HEK293T (cell line): Measurements from ENCODE around the gene AGBL1.

Experiments used
- CTCF ChIA-PET: fragments of 350-600 bp; formaldehyde crosslinking; extraction: SDS; loops from one replicate; lab custom pipeline; 2021; ENCODE audit warnings: antibody characterized with exemption, inconsistent platforms; lab: Yijun Ruan, JAX
- POLR2A ChIA-PET: fragments of 350-600 bp; formaldehyde crosslinking; extraction: SDS; loops from one replicate; lab custom pipeline; 2020; ENCODE audit warnings: antibody characterized with exemption, inconsistent platforms; lab: Yijun Ruan, JAX
- DNase-seq: peaks from one replicate; pipeline ENCODE4 v3.0.0; 2012; ENCODE audit warnings: mixed read lengths; ENCODE audit errors: extremely low spot score
- ARNT ChIP-seq: fragments of 450-650 bp; IDR thresholded peaks from 2 replicates; pipeline ENCODE4 v1.6.1; 2017; ENCODE audit warnings: mild to moderate bottlenecking
- BHLHE40 ChIP-seq: fragments of 450-650 bp; IDR thresholded peaks from 2 replicates; pipeline ENCODE4 v1.6.1; 2016; ENCODE audit warnings: mild to moderate bottlenecking, moderate library complexity, borderline replicate concordance
- CTBP1 ChIP-seq: fragments of 450-650 bp; IDR thresholded peaks from 2 replicates; pipeline ENCODE4 v1.6.1; 2016; ENCODE audit warnings: borderline replicate concordance
- ELF4 ChIP-seq: fragments of 450-650 bp; IDR thresholded peaks from 2 replicates; pipeline ENCODE4 v1.6.1; 2017; ENCODE audit warnings: antibody characterized with exemption
- FOXA1 ChIP-seq: fragments of 450-650 bp; IDR thresholded peaks from 2 replicates; pipeline ENCODE4 v1.6.1; 2016; ENCODE audit warnings: mild to moderate bottlenecking
- FOXK2 ChIP-seq: fragments of 450-650 bp; IDR thresholded peaks from 2 replicates; pipeline ENCODE4 v1.6.1; 2016; ENCODE audit warnings: mild to moderate bottlenecking
- FOXM1 ChIP-seq: fragments of 450-650 bp; IDR thresholded peaks from 2 replicates; pipeline ENCODE4 v1.6.1; 2017; ENCODE audit warnings: mild to moderate bottlenecking, borderline replicate concordance
- HDGF ChIP-seq: fragments of 450-650 bp; IDR thresholded peaks from 2 replicates; pipeline ENCODE4 v1.6.1; 2017; ENCODE audit warnings: antibody characterized with exemption, borderline replicate concordance
- L3MBTL2 ChIP-seq: fragments of 450-650 bp; conservative IDR thresholded peaks from 2 replicates; pipeline ENCODE4 v1.6.1; 2016; ENCODE audit warnings: mild to moderate bottlenecking
- LEF1 ChIP-seq: fragments of 450-650 bp; IDR thresholded peaks from 2 replicates; pipeline ENCODE4 v1.6.1; 2017; ENCODE audit warnings: mild to moderate bottlenecking, borderline replicate concordance
- NFRKB ChIP-seq: fragments of 450-650 bp; IDR thresholded peaks from 2 replicates; pipeline ENCODE4 v1.6.1; 2016; ENCODE audit warnings: mild to moderate bottlenecking, moderate library complexity
- PKNOX1 ChIP-seq: fragments of 450-650 bp; IDR thresholded peaks from 2 replicates; pipeline ENCODE4 v1.6.1; 2016
- SP1 ChIP-seq: fragments of 450-650 bp; IDR thresholded peaks from 2 replicates; pipeline ENCODE4 v1.6.1; 2017
- SUZ12 ChIP-seq: fragments of 450-650 bp; IDR thresholded peaks from 2 replicates; pipeline ENCODE4 v1.6.1; 2016; ENCODE audit warnings: mild to moderate bottlenecking
- TARDBP ChIP-seq: fragments of 450-650 bp; IDR thresholded peaks from 2 replicates; pipeline ENCODE4 v1.6.1; 2016
- ZNF384 ChIP-seq: fragments of 450-650 bp; IDR thresholded peaks from 2 replicates; pipeline ENCODE4 v1.6.1; 2016

Gene AGBL1

GRCh38 chr15:86842199-86842598, 762.5 kb downstream of the AGBL1 start:
- no peak for DNase-seq
- CTCF ChIA-PET, result interaction anchor here (0.6 kb wide), 1 partner anchor 292 kb away, joined by 4 read pairs; no protein-coding TSS in a partner anchor
- POLR2A ChIA-PET, result no interaction called here
- TF ChIP-seq FOXK2 (no peak), HDGF (no peak), FOXA1 (no peak), ZNF384 (no peak), ELF4 (no peak), SP1 (no peak), L3MBTL2 (no peak), PKNOX1 (no peak), FOXM1 (no peak), BHLHE40 (no peak), LEF1 (no peak), TARDBP (no peak)

- DNase-seq, result no peak
- ChIA-PET POLR2A (no interaction called here), CTCF (no interaction called here)
These were observed 766.4 kb downstream of the AGBL1 start for GRCh38 chr15:86846036-86846435.

GRCh38 chr15:86849136-86849535, 769.5 kb downstream of the AGBL1 start:
- DNase-seq, result no peak
- CTCF ChIA-PET, result interaction anchor here (0.7 kb wide), 2 partner anchors 184 to 390 kb away, joined by 3 read pairs; no protein-coding TSS in a partner anchor

More at GRCh38 chr15:86846036-86846435, 766.4 kb downstream of the AGBL1 start:
- no peak for TF ChIP-seq LEF1

GRCh38 chr15:86849558-86850285, 770.1 kb downstream of the AGBL1 start:
- no peak for DNase-seq
- TF ChIP-seq L3MBTL2 (no peak), TARDBP (no peak), PKNOX1 (no peak), ARNT (no peak), SP1 (no peak), FOXK2 (no peak), ZNF384 (no peak), BHLHE40 (no peak), SUZ12 (no peak), CTBP1 (no peak), FOXM1 (no peak), ELF4 (no peak)
- CTCF ChIA-PET, result interaction anchor here (0.7 kb wide), 1 partner anchor 391 kb away, joined by 3 read pairs; no protein-coding TSS in a partner anchor
- POLR2A ChIA-PET, result no interaction called here

More at GRCh38 chr15:86849136-86849535, 769.5 kb downstream of the AGBL1 start:
- POLR2A ChIA-PET, result no interaction called here
- TF ChIP-seq CTBP1 (no peak), PKNOX1 (no peak), NFRKB (no peak), ELF4 (no peak), SP1 (no peak), L3MBTL2 (no peak), TARDBP (no peak), LEF1 (no peak), FOXK2 (no peak), ARNT (no peak), ZNF384 (no peak), SUZ12 (no peak), HDGF (no peak), FOXA1 (no peak), BHLHE40 (no peak), FOXM1 (no peak)

DNA sequence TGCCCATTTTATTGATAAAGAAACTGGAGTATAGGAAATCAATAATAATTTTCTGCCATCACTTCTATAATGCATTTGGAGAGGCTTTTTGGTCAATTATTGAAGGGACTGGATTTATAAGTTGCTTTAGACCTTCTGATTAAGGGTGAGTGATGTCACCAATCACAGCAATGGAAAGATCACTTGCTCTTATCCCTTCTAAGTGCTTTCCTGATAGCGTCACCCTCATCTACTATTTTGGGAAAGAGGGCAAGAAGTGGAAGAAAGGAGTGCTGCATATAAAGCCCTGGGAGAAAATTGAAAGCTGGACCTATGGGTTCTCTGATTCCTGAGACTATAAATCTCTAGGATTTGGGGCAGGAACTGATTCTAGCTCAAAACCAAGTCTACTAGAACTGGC, 771.3 kb downstream of the AGBL1 start:
- TF ChIP-seq TARDBP (no peak), ZNF384 (no peak), FOXM1 (no peak), BHLHE40 (no peak), ARNT (no peak), HDGF (no peak), FOXA1 (no peak), PKNOX1 (no peak), NFRKB (no peak), ELF4 (no peak), SUZ12 (no peak), CTBP1 (no peak)
- ChIA-PET CTCF (no interaction called here), POLR2A (no interaction called here)
- DNase-seq, result no peak
